BLaER1 treated with 17β-estradiol and CSF1 and Interleukin-3, amounts not matched to agents 10 nM and 100 nM (cell line): ENCODE data around the gene MLC1.

Source experiments
- H3K27ac ChIP-seq, 11 experiments: shearing (Covaris generic); formaldehyde crosslinking; 2 replicates each; pipeline ENCODE4 v1.8.1; 2022
- H3K27me3 ChIP-seq, 11 experiments: shearing (Covaris generic); formaldehyde crosslinking; 2 replicates each; pipeline ENCODE4 v1.8.1; 2022
- H3K36me3 ChIP-seq, 11 experiments: shearing (Covaris generic); formaldehyde crosslinking; 2 replicates each; pipeline ENCODE4 v1.8.1; 2022
- H3K4me1 ChIP-seq, 10 experiments: shearing (Covaris generic); formaldehyde crosslinking; 2 replicates each; pipeline ENCODE4 v1.8.1; 2022
- H3K4me2 ChIP-seq, 11 experiments: shearing (Covaris generic); formaldehyde crosslinking; 2 replicates each; pipeline ENCODE4 v1.8.1; 2022
- H3K4me3 ChIP-seq, 10 experiments: shearing (Covaris generic); formaldehyde crosslinking; 2 replicates each; pipeline ENCODE4 v1.8.1; 2022
- H3K9ac ChIP-seq, 11 experiments: shearing (Covaris generic); formaldehyde crosslinking; 2 replicates each; pipeline ENCODE4 v1.8.1; 2022
- H3K9me3 ChIP-seq, 11 experiments: shearing (Covaris generic); formaldehyde crosslinking; replicated peaks in 1 of 11; 2 replicates each; pipeline ENCODE4 v1.8.1; 2022
- H4K20me1 ChIP-seq, 11 experiments: shearing (Covaris generic); formaldehyde crosslinking; 2 replicates each; pipeline ENCODE4 v1.8.1; 2022
- Cebpa-rat ChIP-seq, 11 experiments: shearing (Covaris generic); IDR thresholded peaks; 2 replicates each; pipeline ENCODE4 v1.8.1; 2022

Gene MLC1

GRCh38 chr22:50011447-50012210 is 73.6 kb downstream of the MLC1 start:
- Histone ChIP-seq H3K9me3 (no peaks in the 10 kb centered on the region), H3K4me3 (no peak overlapping the region), H3K4me2 (no peak overlapping the region), H3K27me3 (peaks cover 62 to 75% (median 70%) of the 10 kb centered on the region in 11 experiments), H4K20me1 (peaks cover 0 to 42% (median 12%) of the 10 kb centered on the region in 11 experiments; a peak in 11 of 22 replicates), H3K27ac (no peak overlapping the region), H3K4me1 (peaks cover 8 to 22% (median 13%) of the 10 kb centered on the region in 10 experiments; a peak in 15 of 20 replicates), H3K9ac (no peak overlapping the region), H3K36me3 (no peaks in the 10 kb centered on the region)
- no peak for TF ChIP-seq Cebpa-rat (IDR thresholded peaks at IDR 0.05)

GRCh38 chr22:50010676-50011446 is 74.4 kb downstream of the MLC1 start:
- H3K4me3 ChIP-seq: no peak overlapping the region

GRCh38 chr22:50009765-50010675 is 75.2 kb downstream of the MLC1 start:
- H3K27ac ChIP-seq: no peak overlapping the region
- peaks cover 0 to 35% (median 12%) of the 10 kb centered on the region in 11 experiments; a peak in 11 of 22 replicates for H4K20me1 ChIP-seq
- H3K27me3 ChIP-seq: peaks cover 54 to 58% (median 55%) of the 10 kb centered on the region in 11 experiments
- no peak for TF ChIP-seq Cebpa-rat (IDR thresholded peaks at IDR 0.05)
- no peak overlapping the region for H3K4me2 ChIP-seq
- H3K36me3 ChIP-seq: no peaks in the 10 kb centered on the region
- H3K9me3 ChIP-seq: no peaks in the 10 kb centered on the region
- H3K4me3 ChIP-seq: no peak overlapping the region
- H3K4me1 ChIP-seq: peaks cover 7 to 13% (median 9%) of the 10 kb centered on the region in 10 experiments; a peak in 15 of 20 replicates
- H3K9ac ChIP-seq: no peak overlapping the region

More at GRCh38 chr22:50010676-50011446, 74.4 kb downstream of the MLC1 start:
- H3K4me1 ChIP-seq: peaks cover 8 to 14% (median 9%) of the 10 kb centered on the region in 10 experiments; a peak in 15 of 20 replicates
- no peaks in the 10 kb centered on the region for H3K9me3 ChIP-seq
- H3K9ac ChIP-seq: no peak overlapping the region
- peaks cover 56 to 67% (median 62%) of the 10 kb centered on the region in 11 experiments for H3K27me3 ChIP-seq
- H3K27ac ChIP-seq: no peak overlapping the region
- TF ChIP-seq Cebpa-rat (IDR thresholded peaks at IDR 0.05): no peak
- H4K20me1 ChIP-seq: peaks cover 0 to 35% (median 12%) of the 10 kb centered on the region in 11 experiments; a peak in 11 of 22 replicates
- H3K36me3 ChIP-seq: no peaks in the 10 kb centered on the region
- H3K4me2 ChIP-seq: no peak overlapping the region
